HG03342 (cell line): ENCODE results near the gene ASIC1.

Experiments
- ATAC-seq: cut with Tn5 transposase; IDR thresholded peaks from one replicate; pipeline ENCODE4 v1.9.1; 2021; ENCODE audit warnings: mild to moderate bottlenecking, moderate library complexity; ENCODE audit not compliant: unreplicated experiment

ASIC1 gene

GRCh38 chr12:50040657-50041056 is 16.7 kb upstream of the ASIC1 start:
- no peak for ATAC-seq

DNA sequence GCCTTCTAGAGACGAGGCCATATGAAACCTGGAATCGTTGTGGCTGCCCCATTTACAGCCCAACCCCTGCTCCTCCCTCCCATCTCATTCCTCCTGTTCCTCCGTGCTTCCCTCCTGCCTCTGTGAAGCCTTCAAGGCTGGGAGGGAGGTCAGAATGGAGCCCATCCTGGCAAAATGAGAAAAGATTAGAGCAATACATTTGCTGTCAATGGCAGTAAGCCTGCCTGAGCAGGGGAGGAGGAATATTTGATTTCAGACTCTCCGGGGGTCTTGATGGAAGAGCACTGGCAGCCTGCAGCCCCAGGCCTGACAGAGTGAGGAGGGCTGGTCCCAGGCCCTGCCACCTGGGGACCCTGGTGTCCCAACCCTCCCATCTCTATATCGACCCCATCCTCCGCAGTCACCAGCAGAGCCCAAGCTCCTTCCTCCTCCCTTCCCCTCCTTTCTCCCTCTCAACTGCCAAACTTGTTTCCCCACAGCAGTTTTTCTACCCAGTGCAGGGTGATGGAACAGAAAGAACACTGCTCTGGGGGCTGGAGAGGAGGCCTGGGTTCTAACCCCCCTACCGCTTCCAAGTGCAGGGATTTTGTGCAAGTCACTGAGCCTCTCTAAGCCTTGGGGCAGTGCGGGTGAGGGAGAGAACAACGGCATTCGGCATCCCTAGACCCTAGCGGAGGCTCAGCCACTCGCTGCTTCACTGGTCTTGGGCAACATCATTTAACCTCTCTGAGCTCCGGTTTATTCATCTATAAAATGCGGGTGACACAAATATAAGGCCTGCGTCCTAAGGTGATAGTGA is 16.1 kb upstream of the ASIC1 start:
- no peak for ATAC-seq

DNA sequence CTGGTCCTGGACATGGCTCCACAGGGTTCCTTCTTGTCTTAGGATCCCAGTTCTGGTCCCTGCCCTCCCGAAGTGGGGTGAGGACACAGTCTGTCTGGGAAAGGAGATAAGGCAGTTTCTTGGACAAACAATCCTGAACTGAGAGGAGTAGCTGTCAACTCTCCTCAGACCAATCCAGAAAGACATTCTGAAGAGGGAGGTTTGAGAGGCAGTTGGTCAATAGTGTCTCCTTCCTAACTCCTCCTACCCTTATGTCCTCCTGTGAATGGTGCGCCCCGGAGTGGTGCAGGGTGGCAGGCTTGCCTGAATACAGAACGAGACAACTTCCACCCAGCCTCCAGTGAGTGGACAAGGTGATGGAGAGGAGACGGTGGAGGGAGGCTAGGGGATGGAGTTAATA is 15.4 kb upstream of the ASIC1 start:
- no peak for ATAC-seq

GRCh38 chr12:50042693-50043092 is 14.7 kb upstream of the ASIC1 start:
- no peak for ATAC-seq

GRCh38 chr12:50043308-50043707 is 14.1 kb upstream of the ASIC1 start:
- ATAC-seq = no peak

DNA sequence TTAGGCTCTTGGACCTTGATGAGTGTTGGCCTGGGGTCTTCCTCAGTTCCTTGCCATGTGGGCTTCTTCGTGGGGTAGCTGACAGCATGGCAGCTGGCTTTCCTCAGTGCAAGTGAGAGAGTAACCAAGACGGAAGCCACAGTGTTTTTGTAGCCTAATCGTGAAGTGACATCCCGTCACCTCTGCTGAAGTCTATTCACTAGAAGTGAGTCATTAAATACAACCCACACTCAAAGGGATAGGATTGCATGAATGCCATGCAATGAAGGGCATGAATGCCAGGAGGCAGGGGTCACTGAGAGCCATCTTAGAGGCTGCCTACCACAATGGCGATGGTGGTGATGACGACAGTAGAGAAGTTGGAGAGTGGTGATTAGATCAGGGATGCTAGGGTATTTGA is 13.5 kb upstream of the ASIC1 start:
- ATAC-seq = no peak

GRCh38 chr12:50047693-50048250 is 9.6 kb upstream of the ASIC1 start:
- no peak for ATAC-seq

GRCh38 chr12:50049254-50050118 is 7.9 kb upstream of the ASIC1 start:
- ATAC-seq = no peak

DNA sequence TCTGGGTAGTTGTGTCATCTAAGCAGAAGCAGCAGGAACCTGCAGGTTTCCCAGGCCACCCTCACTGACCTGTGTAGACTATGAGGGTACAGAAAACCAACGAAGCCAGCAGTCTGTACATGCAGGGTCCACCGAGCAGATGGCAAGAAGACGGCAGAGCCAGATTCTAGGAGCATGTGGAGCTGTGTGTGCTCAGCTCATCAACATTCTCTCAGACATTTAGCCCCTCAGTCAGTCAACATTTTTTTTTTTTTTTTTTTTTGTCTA is 7.3 kb upstream of the ASIC1 start:
- no peak for ATAC-seq

DNA sequence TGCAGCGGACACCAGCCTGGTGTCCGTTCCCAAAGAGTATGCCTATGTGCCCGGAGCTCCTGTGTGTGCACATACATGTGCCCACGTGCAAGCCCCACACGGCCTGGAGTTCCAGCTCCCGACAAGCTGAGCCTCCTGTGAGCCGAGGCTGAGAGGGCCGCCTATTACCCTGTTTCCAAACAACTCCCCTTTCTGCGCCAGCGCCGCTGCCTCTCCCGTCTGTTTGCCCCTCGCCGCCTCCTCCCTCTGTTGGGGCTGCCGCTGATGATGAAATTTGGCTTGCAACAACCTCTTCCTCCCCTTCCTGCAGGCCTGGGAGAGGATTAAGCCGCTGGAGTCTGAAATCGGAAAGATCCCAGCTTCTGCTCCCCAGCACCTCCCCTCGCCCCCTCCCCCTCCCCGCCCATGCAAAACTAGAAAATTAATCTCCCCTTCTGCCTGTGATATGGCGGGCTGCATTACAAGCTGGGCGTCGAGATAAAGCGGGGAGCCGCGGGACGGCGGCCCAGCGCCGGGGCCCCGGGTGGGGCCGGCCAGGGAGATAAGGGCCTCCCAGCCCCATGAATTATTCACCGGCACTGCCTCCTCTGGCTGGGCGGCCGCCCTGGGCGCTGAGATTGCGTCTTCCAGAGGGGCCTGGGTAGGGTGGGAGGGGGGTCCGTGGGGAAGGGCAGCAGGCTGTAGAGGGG is 6.8 kb upstream of the ASIC1 start:
- no peak for ATAC-seq

DNA sequence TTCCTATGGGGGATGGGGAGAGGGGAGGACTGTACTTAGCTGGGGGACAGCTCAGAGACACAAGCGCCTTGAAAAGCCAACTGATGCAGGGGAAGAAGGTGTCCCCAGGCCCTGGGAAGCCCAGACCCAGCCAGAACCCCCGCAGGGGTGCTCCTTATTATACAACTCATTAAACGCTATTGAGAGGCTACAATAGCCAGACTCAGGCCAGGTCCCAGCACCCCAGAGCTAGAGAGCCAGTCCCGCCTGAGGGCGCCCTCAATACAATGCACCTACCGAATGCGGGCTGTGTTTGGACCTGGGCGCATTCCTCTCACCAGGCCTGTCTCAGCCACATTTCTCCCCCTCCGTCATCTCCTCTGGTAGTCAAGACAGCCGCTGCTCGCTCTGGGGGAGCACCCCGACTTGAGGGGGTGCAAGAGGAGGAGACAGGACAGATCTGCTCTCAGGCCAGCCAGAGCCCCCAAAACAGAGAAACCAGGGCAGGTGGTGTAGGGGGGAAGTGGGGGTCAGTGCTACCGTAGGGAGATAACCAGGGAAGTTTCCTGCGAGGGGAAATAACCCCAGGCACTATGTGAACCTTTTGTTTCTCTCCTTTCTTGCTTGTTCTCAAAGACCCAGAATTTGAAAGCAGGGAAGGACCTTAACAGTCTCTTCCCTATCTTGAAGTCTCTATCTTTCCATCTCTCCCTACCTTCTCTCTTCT is 6.1 kb upstream of the ASIC1 start:
- ATAC-seq = no peak

- ATAC-seq = no peak
Observed at GRCh38 chr12:50052544-50052943, 4.9 kb upstream of the ASIC1 start.

DNA sequence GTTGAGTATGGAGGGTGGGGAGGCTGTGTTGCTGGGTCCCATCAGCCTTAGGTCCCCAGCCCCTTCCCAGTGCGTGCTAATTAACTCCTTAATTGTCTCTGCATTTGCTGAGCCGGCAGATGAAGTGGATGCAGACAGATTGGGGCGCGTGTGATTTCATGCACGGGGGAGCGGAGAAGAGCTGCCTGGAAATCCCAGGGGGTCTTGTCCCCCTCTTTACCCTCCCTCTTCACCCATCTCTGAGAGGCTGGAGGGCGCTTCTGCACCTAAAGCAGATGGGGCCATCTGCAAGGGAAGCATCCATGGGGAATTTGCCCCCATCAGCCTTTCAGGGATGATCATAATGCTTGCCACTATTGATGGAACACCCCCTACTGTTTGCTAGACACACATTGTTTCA is 4.4 kb upstream of the ASIC1 start:
- no peak for ATAC-seq

- no peak for ATAC-seq
Observed at GRCh38 chr12:50053583-50053982, 3.8 kb upstream of the ASIC1 start.

DNA sequence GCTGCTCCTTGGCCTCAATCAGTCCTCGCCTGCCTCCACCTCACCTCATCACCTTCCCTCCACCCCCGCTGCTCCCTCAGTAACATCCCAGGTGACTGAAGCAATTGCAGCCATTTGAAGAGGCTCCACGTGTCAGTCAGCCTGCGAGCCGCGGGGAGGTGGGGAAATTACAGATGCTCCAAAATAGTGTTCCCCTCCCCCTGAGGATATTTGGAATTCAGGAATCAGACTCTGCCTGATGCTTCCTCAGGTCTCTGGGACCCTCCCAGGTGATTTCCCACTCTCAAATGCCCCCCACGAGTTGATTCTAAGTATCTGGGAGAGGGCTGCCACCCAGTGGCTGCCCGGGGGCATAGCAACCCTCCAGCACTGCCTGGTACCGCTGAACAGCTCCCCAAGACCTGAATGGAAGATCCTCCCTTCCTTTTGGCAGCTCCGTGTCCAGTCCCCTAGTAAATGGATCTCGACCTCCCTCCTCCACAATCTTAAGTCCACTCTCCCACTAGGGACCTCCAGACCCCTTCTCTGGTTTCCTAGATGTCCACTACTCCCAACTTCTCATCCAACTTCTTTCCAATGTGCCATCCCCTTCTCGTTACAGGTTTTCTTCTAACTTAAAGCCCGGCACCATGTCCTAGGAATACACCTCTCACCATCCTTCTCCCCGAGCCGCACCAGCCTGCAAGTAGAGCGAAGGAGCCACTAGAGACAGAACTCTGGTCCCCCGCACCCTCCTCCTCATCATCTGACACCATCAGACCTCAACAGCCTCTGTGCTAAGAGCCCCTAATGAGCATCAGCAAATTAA is 1.4 kb upstream of the ASIC1 start:
- ATAC-seq = peak; percentile 54

GRCh38 chr12:50056639-50056976 is 788 bp upstream of the ASIC1 start:
- no peak for ATAC-seq

DNA sequence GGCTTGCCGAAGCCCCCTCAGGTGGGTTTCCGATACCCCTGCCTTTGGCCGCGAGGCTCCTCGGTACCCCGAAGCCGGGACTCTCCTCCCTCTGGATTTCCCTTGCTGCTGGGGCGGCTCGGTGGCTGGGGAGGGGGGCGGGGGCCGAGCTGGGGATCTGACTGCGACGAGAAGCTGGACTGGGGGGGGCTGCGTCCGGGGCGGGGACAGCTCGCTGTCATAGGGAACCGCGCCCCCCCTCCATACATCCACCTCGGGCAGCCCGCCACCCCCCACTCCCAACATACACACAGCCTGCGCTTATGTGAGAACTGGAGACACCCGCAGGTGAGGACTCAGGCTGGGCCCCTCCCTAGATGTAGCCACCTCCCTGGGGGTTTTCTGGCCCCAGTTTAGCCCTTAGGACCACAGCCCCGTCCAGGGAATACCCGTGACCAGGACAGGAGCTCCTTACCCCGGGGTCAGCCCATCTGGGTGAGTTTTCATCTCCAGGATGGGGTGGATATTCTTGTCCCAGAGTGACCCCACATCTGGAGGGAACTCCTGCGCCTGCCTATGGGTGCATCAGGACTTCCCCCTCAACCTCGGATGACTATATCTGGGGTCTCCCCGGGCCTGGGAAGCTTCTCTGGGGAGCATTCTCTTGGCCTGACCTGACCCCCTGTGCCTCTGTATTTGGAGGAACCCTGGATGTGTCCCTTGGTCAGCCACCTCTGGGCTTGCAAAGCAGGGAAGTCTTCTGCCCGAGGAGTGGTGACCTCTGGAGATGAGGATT is 687 bp downstream of the ASIC1 start:
- ATAC-seq = no peak

DNA sequence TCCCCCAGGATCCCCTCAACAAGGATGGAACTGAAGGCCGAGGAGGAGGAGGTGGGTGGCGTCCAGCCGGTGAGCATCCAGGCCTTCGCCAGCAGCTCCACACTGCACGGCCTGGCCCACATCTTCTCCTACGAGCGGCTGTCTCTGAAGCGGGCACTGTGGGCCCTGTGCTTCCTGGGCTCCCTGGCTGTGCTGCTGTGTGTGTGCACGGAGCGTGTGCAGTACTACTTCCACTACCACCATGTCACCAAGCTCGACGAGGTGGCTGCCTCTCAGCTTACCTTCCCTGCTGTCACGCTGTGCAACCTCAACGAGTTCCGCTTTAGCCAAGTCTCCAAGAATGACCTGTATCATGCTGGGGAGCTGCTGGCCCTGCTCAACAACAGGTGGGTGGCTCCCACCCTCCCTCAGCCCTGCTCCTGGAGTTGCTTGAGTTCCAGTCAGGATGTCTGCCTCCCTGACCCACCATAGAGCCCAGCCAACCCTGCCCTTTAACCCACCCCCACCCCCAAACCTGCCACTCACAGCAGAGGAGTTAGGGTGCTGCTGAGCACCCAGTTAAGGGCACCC is 1.4 kb downstream of the ASIC1 start:
- ATAC-seq = no peak

DNA sequence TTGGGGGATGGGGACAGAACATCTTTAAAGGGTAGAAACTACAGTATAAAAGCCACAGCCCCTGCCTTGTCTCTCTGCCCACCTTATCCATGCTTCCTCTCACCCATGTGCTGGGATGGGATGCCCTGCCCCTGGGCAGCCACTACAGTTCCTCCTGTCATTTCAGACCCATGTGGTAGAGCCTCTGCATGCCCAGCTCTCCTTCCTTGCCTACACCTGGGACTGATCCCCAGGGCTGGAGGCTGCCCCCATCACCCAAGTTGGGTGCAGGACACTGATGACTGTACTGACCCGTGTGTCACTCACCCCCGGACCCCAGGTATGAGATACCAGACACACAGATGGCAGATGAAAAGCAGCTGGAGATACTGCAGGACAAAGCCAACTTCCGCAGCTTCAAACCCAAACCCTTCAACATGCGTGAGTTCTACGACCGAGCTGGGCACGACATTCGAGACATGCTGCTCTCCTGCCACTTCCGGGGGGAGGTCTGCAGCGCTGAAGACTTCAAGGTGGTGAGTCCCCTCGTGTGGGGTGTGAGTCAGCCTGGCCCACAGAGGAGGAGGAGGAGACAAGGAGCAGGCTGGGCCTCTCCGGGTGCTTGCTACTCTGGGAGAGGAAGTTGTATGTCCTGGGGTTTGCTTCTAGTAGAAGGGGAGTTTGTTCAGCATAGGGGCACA is 2.2 kb downstream of the ASIC1 start:
- no peak for ATAC-seq
